Naive B cell (primary cell): ENCODE results near the gene ANXA11. TPM values are rescaled to one million over a fixed set of nuclear protein-coding genes. Genes with fewer than 3 reads are reported as not detected.

Source experiments
- ATAC-seq, 2 donors: fragments of 150-1000 bp; cut with Tn5 transposase; 2 replicates each; pipeline ENCODE4 v1.10.0; 2021; ENCODE audit warnings: low read depth in 2 of 2, mild to moderate bottlenecking in 2 of 2, moderate library complexity in 2 of 2
- DNase-seq: peaks from one replicate; pipeline ENCODE4 v3.0.0; 2022
- H3K27ac Mint-ChIP-seq, 6 donors: one replicate each; pipeline ENCODE4 v1.8.0; 2020 to 2022; ENCODE audit warnings: mild to moderate bottlenecking in 6 of 6, mixed read lengths in 6 of 6, moderate library complexity in 5 of 6, inconsistent platforms in 2 of 6
- H3K27me3 Mint-ChIP-seq, 3 donors: one replicate each; pipeline ENCODE4 v1.8.0; 2021 to 2022; ENCODE audit warnings: mixed read lengths in 3 of 3, mild to moderate bottlenecking in 1 of 3
- H3K36me3 Mint-ChIP-seq, 2 donors: one replicate each; pipeline ENCODE4 v1.8.0; 2020 to 2022; ENCODE audit warnings: mixed read lengths in 2 of 2, inconsistent platforms in 1 of 2, mild to moderate bottlenecking in 1 of 2
- H3K4me1 Mint-ChIP-seq, 3 donors: one replicate each; pipeline ENCODE4 v1.8.0; 2020 to 2022; ENCODE audit warnings: mixed read lengths in 3 of 3, inconsistent platforms in 1 of 3, mild to moderate bottlenecking in 1 of 3, moderate library complexity in 1 of 3
- H3K4me3 Mint-ChIP-seq, 8 donors: one replicate each; pipeline ENCODE4 v1.8.0; 2020 to 2022; ENCODE audit warnings: mild to moderate bottlenecking in 8 of 8, mixed read lengths in 8 of 8, moderate library complexity in 8 of 8, inconsistent platforms in 2 of 8
- H3K9me3 Mint-ChIP-seq, 7 donors: one replicate each; pipeline ENCODE4 v1.8.0; 2020 to 2022; ENCODE audit warnings: mixed read lengths in 7 of 7, mild to moderate bottlenecking in 5 of 7, inconsistent platforms in 2 of 7, moderate library complexity in 1 of 7
- polyA plus RNA-seq, 6 donors: library from polyadenylated mRNA; unstranded; fragments of 300-500 nt; fragmentation: Illumina TruSeq; gene quantifications; one replicate each; pipeline ENCODE4 v1.2.3, GENCODE V29; 2021; ENCODE audit warnings: low read depth in 6 of 6

Gene ANXA11
- polyA plus RNA-seq, 6 donors from 2014 or later: 146 to 167 (median 157) TPM

DNA sequence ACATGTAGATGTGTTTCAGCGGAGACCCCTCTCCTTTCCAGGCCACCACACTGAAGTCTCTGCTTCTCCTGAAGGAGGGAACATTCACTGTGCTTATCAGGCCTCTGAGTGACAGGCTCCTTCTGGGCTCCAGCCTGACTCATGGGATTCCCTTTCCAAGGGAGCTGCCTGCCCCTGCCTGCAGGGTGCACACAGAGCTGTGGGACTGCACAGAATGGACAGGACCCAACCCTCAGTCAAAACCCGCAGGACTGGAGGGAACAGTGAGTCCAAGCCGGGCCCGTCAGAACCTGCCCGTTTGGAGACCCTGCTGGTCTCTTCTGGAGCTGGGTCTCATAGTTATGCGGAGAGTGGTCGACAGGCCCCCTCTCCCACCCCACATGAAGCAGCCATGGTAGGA is 40.2 kb downstream of the ANXA11 start:
- H3K4me1 Mint-ChIP-seq: peaks cover 0 to 17% (median 5%) of the 10 kb centered on the region in 3 donors
- peaks cover 0 to 50% of the 10 kb centered on the region in 2 donors for H3K36me3 Mint-ChIP-seq
- H3K27me3 Mint-ChIP-seq: no peaks in the 10 kb centered on the region
- H3K9me3 Mint-ChIP-seq: no peaks in the 10 kb centered on the region
- no peak overlapping the region for H3K27ac Mint-ChIP-seq
- no peak for DNase-seq
- ATAC-seq: no peak
- H3K4me3 Mint-ChIP-seq: no peak overlapping the region

DNA sequence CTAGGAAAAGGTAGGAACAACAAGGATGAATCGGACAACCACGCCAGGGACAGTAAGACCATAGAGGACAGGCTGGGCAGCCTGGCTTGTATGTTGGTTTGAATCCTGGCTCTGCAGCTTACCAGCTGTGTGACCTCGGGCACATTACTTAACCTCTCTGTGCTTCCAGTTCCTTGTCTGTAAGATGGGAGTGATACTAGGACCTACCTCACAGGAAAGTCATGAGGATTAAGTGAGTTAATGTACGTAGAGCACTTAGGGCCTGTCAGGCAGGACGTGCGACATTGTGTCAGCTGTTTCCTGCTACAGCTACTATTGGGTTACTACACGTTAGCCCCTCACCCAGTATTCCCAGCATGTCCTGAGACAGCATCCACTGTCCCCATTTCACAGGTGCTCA is 40.7 kb downstream of the ANXA11 start:
- Mint-ChIP-seq H3K4me3 (no peak overlapping the region), H3K27ac (no peak overlapping the region), H3K36me3 (peaks cover 0 to 50% of the 10 kb centered on the region in 2 donors), H3K4me1 (peaks cover 0 to 11% (median 5%) of the 10 kb centered on the region in 3 donors), H3K9me3 (no peaks in the 10 kb centered on the region), H3K27me3 (no peaks in the 10 kb centered on the region)
- ATAC-seq (no peak), DNase-seq (no peak)

DNA sequence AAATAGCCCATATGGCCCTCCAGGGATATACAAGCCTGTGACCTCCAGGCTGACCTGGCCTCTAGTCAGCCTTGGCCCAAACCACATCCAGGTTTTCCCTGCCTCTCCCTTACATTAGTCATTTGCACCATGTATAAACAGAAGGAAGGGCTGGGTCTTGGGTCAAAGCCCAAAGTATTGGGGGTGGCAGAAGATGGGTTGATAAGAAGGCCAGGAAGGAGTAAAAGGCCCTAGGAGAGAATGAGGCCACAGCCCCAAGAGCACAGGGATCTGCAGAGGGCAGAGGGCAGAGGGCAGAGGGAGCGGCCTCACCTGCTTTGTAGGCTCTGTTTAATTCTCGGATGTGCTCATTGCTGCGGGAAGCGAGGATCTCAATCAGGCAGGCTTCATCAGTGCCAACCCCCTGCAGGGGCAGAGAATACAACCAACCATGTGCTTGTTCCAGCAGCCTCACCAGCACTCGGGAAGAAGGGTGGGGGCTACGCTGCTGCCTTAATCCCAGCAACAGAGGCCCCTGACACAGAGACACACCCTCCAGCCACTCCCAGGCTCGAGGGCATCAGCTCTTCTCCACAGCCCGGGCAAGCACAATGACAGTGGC is 41.5 kb downstream of the ANXA11 start:
- Mint-ChIP-seq H3K27me3 (no peaks in the 10 kb centered on the region), H3K9me3 (no peaks in the 10 kb centered on the region), H3K4me3 (no peak overlapping the region), H3K36me3 (peaks cover 0 to 54% of the 10 kb centered on the region in 2 donors), H3K4me1 (peaks cover 0 to 10% (median 5%) of the 10 kb centered on the region in 3 donors), H3K27ac (peak overlapping the region in 3 of 6 donors; percentile 37 to 74 (median 50))
- ATAC-seq: no peak
- no peak for DNase-seq

DNA sequence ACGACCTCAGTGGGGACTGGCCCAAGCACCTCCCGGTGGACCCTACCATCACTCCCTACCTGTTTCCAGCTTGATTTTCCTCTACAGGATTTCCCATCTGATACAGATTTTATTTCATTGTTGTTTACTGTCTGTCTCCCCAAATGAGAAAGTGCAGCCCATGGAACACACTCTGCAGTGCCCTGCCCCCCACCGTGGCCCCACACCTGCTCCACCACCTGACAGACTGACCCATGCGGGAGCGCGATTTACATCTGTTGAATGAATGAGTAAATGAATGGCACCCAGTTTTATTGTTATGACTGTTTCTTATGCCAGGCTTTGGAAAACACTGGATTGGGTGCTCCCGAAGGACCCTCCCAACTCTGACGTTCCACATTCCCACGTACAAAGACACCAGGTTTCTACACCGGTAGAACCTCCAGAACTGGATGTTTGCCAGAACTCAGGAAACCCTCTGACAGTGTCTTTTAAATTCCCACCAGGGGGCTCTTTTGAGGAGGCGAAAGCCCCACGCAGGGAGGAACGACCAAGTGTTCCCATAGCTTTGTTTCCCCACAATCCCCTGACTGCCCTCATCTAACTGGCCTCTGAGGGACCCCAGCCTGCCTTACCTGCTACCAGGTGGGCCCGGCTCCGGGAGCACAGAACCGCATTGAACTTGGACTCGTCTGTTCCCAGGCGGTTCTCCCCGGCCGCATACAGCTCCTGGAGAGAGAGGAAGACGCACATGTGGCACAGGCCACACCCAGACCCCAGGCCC is 43.8 kb downstream of the ANXA11 start:
- ATAC-seq: no peak

DNA sequence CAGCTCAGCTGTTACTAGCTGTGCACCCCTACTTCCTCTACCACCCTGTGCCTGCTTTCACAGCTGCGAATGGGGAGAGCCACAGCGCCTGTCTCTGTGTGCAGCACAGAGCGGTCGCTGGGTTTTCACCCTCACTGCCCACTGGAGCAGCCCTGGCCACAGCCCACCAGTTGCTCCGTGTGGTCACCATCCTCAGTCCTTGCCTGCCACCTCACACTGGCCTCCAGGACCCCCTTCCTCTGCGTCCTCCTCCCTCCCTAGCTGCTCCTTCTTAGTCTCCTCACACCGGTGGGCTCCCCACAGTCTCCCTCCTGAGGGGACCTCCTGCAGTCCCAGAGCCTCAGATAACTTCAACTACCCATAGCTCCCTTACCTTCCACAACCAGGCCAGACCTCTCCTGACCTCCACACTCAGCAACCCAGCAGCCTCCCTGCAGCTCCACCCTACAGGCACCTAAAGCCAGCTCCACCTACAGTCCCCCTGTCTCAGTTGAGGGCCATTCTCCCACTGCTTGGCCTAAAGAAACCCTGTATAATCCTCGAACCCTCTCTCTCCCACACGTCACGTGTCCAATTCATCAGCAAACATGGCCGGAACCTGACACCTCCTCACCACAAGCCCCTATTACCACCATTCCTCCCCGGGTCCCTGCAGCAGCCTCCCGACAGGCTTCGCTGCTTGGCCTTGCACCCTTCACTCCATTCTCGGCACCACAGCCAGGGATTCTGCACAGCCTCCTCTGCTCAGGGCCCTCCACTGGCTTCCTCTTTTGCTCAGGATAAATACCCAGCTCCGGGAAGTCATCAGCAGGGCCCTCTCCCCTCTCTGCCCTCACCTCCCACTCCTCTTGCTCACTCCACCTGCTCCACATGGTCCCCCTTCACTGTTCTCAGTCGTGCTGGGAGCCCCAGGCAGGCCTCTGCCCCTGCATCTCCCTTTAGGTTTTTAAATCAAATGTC is 44.7 kb downstream of the ANXA11 start:
- peak overlapping the region in 2 of 6 donors; percentile 26 to 89 for H3K27ac Mint-ChIP-seq
- H3K36me3 Mint-ChIP-seq: peaks cover 3 to 69% of the 10 kb centered on the region in 2 donors
- H3K9me3 Mint-ChIP-seq: no peaks in the 10 kb centered on the region
- no peak for DNase-seq
- no peak overlapping the region for H3K4me3 Mint-ChIP-seq
- H3K4me1 Mint-ChIP-seq: peaks cover 0 to 4% (median 1%) of the 10 kb centered on the region in 3 donors
- no peaks in the 10 kb centered on the region for H3K27me3 Mint-ChIP-seq
- no peak for ATAC-seq

More for the DNA sequence above, 43.8 kb downstream of the ANXA11 start:
- H3K4me1 Mint-ChIP-seq: peaks cover 1 to 10% (median 5%) of the 10 kb centered on the region in 3 donors
- H3K36me3 Mint-ChIP-seq: peaks cover 0 to 69% of the 10 kb centered on the region in 2 donors
- H3K4me3 Mint-ChIP-seq: no peak overlapping the region
- H3K27me3 Mint-ChIP-seq: no peaks in the 10 kb centered on the region
- H3K27ac Mint-ChIP-seq: peak overlapping the region in 1 of 6 donors; percentile 89
- DNase-seq: no peak
- no peaks in the 10 kb centered on the region for H3K9me3 Mint-ChIP-seq

DNA sequence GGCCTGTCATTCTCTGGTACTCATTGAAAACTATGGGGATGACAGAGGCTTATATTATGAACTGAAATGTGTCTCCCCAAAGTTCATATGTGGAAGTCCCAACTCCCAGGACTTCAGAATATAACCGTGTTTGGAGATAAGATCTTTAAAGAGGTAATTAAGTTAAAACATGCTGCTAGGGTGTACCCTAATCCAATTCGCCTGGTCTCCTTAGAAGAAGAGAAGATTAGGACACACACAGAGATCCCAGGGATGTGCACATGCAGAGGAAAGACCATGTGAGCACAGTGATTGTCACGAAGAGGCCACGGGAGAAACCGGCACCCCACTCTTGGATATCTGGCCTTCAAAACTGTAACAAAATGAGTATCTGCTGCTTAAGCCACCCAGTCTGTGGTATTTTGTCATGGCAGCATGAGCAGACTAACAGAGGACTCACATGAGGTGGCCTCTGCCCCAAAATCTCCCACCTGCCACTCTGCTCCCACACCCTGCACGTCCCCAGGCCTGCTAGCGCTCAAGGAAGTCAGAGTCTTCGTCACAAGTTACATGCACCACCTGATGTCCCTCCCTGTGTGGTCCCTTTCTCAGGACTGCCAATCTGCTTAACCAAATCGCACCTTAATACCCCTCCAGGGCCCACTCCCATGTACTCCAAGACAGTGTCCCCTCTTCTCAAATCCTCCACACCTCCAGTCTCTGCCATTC is 46.0 kb downstream of the ANXA11 start:
- peaks cover 14 to 80% of the 10 kb centered on the region in 2 donors for H3K36me3 Mint-ChIP-seq
- peak overlapping the region in 4 of 6 donors; percentile 13 to 72 (median 51) for H3K27ac Mint-ChIP-seq
- no peak for ATAC-seq
- H3K9me3 Mint-ChIP-seq: no peaks in the 10 kb centered on the region
- H3K4me3 Mint-ChIP-seq: no peak overlapping the region
- peaks cover 0 to 4% (median 1%) of the 10 kb centered on the region in 3 donors for H3K4me1 Mint-ChIP-seq
- no peak for DNase-seq
- H3K27me3 Mint-ChIP-seq: no peaks in the 10 kb centered on the region

DNA sequence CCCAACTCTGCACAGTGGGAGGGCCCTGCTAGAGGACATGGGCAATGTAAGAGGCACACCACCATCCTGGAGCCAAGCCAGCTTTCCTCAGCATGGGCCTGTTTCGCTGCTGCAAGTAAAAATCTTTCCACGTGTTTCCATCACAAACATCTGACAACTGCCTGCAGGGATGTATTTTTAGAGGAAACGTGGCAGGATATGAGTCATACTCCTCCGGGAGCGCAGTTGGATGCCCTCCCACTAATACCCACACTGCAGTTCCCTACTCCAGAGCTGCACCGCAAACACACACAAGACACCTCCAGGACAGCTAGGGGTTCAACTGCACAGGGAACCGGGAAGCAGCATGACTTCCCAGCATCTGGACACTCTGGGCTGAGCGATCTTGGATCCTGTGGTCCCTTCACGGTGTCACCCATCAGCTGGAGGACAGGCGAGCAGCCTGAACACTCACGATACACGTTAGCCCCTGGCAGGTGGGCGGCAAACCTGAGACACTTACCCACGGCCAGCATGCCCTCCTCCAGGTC is 46.7 kb downstream of the ANXA11 start:
- Mint-ChIP-seq H3K27ac (peak overlapping the region in 1 of 6 donors; percentile 39), H3K4me3 (no peak overlapping the region), H3K36me3 (peaks cover 14 to 75% of the 10 kb centered on the region in 2 donors), H3K9me3 (no peaks in the 10 kb centered on the region), H3K4me1 (peaks cover 0 to 4% (median 1%) of the 10 kb centered on the region in 3 donors), H3K27me3 (no peaks in the 10 kb centered on the region)
- DNase-seq (no peak), ATAC-seq (no peak)

DNA sequence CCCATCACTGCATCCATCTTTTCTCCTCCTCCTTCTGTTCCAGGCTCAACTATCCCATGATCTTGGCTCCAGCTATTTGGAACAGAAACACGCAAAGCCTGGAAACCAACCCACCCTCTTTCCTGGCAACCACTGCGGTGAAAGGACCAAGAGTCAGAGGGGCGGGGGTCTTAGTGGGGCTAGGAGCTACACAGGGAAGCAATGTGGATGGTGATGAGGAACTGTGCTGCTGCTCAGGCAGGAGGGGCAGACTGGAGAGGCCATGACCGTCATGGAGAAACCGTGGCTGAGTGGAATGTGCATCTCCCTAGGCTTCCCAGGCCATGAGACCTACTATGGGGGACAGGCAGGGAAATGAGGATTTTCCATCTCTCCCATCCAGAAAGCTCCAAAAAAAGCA is 47.2 kb downstream of the ANXA11 start:
- H3K4me3 Mint-ChIP-seq: no peak overlapping the region
- DNase-seq (no peak), ATAC-seq (no peak)
- no peaks in the 10 kb centered on the region for H3K27me3 Mint-ChIP-seq
- peaks cover 0 to 4% (median 1%) of the 10 kb centered on the region in 3 donors for H3K4me1 Mint-ChIP-seq
- H3K27ac Mint-ChIP-seq: peak overlapping the region in 1 of 6 donors; percentile 38
- H3K9me3 Mint-ChIP-seq: no peaks in the 10 kb centered on the region
- H3K36me3 Mint-ChIP-seq: peaks cover 14 to 75% of the 10 kb centered on the region in 2 donors

DNA sequence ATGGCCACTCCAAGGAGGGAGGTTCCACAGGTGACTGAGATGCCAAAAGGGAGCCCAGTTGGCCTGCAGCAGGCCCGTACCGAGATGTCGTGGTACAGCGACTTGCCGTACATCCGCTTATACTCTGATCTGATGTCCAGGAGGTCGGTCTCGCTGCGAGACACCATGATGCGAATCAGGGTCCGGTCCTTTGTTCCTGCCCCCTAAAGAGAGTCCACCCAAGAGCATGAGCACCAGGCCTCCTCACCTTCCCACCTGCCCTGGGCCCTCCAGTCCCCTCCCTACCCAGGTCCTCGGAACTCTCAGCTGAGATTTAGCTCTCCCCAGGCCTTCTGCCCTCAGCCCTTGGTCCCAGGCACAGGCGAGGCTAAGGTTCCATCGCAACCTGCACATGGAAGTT is 47.8 kb downstream of the ANXA11 start:
- ATAC-seq (no peak), DNase-seq (no peak)
- Mint-ChIP-seq H3K27ac (peak overlapping the region in 2 of 6 donors; percentile 38 to 83), H3K4me3 (no peak overlapping the region), H3K36me3 (peaks cover 14 to 78% of the 10 kb centered on the region in 2 donors), H3K27me3 (no peaks in the 10 kb centered on the region), H3K9me3 (no peaks in the 10 kb centered on the region), H3K4me1 (peaks cover 0 to 4% (median 3%) of the 10 kb centered on the region in 3 donors)

DNA sequence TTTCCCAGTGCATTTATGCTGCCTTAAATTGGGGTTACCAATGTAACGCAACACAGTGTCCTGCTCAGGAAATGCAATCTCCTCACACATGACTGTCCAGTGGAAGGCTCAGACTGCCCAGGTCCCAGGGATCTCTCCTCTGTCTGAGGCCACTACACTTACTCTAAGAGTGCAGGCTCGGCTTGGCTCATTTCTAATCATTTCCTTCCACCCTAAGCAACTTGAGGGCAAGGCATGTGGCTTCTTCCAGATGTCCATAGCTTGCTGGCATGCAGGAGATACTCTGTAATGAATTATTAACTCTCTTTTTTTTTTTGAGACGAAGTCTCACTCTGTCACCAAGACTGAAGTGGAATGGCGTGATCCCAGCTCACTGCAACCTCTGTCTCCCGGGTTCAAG is 49.1 kb downstream of the ANXA11 start:
- Mint-ChIP-seq H3K27ac (peak overlapping the region in 1 of 6 donors; percentile 26), H3K27me3 (no peaks in the 10 kb centered on the region)
- ATAC-seq: no peak

DNA sequence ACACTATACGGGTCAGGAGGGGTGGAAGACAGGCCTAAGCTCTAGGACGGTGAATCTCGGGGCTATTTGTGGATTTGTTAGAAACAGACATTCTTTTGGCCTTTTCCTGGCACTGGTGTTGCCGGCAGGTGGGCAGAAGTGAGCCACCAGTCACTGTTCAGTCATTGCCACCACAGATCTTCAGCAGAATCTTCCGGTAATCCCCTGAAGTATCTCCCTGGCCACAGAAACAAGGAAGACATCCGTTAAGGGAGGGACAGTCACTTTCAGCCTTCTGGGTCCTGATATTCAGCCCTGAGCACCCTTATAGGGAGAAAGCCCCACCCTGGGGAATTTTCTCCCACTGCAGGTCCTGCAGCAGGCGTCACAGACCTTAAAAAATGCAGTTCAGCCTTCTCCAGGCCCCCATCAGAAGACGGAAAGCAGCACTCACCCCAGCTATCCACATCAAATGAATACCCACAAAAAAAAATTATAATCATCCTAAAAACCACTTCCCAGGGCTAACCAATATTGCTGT is 49.6 kb downstream of the ANXA11 start:
- Mint-ChIP-seq H3K4me3 (no peak overlapping the region), H3K9me3 (no peaks in the 10 kb centered on the region), H3K36me3 (peaks cover 18 to 80% of the 10 kb centered on the region in 2 donors), H3K27me3 (no peaks in the 10 kb centered on the region), H3K27ac (peak overlapping the region in 1 of 6 donors; percentile 26), H3K4me1 (peaks cover 0 to 4% (median 0%) of the 10 kb centered on the region in 3 donors)
- ATAC-seq (no peak), DNase-seq (no peak)

More for the DNA sequence above, 49.1 kb downstream of the ANXA11 start:
- DNase-seq: no peak
- H3K4me3 Mint-ChIP-seq: no peak overlapping the region
- H3K4me1 Mint-ChIP-seq: peaks cover 0 to 4% (median 1%) of the 10 kb centered on the region in 3 donors
- no peaks in the 10 kb centered on the region for H3K9me3 Mint-ChIP-seq
- peaks cover 14 to 82% of the 10 kb centered on the region in 2 donors for H3K36me3 Mint-ChIP-seq

DNA sequence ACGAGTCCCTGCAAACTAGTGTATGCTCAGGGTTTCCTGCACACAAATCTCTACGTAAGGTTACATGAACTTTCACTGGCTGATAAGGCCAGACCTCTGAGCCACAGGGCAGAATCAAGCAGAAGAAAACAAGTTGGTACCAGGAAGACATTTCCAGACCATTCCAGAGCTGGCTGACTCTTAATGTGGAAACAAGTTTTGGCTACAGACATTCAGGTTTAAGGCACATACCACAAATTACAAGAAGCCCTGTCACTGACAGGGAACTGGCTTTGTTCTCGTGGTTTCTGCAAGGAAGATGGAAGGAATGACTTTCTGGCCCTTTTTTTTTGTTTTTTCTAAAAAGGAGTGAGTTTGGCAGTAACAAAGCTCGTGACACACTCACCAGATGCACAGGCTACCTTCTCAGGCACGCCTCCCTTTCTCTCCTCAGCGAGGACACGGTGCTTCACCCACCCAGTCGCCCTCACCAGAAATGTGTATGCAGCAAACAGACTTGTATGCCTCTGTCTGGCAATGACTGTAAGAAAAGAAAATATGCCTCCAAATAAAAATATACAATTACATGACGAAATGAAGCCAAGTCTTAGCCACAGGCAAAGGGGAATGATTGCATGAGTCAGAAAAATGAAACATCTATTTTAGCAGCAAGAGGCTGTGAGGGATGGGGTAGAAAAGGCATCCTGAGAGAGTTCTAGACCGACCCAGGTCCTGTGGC is 50.2 kb downstream of the ANXA11 start:
- Mint-ChIP-seq H3K4me1 (peaks cover 0 to 4% (median 0%) of the 10 kb centered on the region in 3 donors), H3K9me3 (peaks cover 0 to 5% (median 2%) of the 10 kb centered on the region in 7 donors), H3K4me3 (peak overlapping the region in 1 of 8 donors; percentile 10), H3K36me3 (peaks cover 24 to 80% of the 10 kb centered on the region in 2 donors), H3K27me3 (no peaks in the 10 kb centered on the region), H3K27ac (peak overlapping the region in 3 of 6 donors; percentile 26 to 64 (median 47))
- DNase-seq (no peak), ATAC-seq (no peak)
